Epithelial cell of prostate (primary cell): ENCODE measurements around the gene RSAD2.

Source experiments
- DNase-seq: peaks from one replicate; pipeline ENCODE4 v3.0.0-alpha.2; 2011; ENCODE audit warnings: low read depth, low spot score
- H3K27ac ChIP-seq: fragments of 450-650 bp; 2 replicates; pipeline ENCODE4 v1.5.1; 2017; ENCODE audit warnings: mild to moderate bottlenecking

Gene RSAD2

DNA sequence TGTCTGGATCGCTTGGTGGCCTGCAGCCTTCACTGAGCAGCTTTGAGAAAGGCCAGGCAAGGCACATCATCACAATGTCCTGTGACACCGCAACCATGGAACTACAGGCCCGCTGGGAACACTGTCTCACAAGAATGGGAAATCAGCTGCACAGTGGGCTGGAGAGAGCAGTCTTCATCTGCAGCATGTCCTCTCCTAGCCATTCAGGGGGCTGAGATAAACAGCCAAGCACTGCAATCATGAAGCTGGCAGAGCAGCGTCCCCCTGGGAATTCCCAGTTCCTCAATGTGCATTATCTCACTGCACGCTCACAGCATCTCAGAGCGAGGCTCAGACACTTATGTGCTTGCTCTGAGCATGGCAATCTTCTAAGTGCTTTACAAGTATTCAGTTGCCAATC, 13.8 kb upstream of the RSAD2 start:
- no peak for DNase-seq
- H3K27ac ChIP-seq = no peak overlapping the region

DNA sequence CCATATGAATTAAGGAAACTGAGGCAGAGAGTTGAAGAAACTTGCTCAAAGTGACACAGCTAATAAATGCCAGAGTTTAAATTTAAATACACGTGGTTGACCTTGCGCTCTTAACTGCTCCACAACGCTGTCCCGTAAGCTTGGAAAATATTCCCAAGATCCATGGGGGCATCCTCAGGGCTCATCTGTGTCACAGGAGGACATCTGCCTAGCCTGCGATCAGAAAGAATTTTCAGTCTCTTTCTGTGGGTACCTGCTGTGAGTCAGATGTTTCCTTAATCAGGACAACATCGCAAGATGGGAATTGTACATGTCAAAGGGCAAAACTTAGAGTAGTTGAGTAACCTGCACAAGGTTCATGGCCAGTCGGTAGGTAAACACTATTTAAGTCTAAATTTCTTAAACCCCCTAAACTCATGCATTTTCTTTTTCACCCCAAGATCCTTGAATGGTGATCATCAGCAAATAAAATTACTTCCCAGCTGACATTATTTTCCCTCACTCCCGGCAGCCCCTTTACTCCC, 13.3 kb upstream of the RSAD2 start:
- no peak for DNase-seq
- H3K27ac ChIP-seq = no peak overlapping the region

DNA sequence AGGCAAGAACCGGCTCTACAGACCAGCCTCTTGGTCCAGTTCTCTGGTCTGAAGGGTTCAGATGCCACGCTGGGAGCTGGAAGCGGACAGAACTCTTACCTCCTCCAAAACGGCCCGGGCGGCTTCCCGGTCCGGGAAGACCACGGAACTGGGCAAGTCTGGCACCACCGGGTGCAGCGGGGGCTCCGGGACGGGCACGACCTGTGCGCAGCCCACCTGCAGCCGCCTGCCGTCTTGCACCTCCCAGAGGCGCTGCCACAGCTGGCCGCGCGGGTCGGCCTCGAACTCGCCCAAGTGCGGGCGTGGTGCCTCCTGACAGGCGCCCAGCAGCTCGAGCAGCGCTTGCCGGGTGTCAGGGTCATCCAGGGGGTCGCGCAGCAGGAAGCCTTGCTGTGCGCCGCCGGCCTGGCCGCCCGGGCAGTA, 12.6 kb upstream of the RSAD2 start:
- DNase-seq = no peak
- H3K27ac ChIP-seq = no peak overlapping the region

DNA sequence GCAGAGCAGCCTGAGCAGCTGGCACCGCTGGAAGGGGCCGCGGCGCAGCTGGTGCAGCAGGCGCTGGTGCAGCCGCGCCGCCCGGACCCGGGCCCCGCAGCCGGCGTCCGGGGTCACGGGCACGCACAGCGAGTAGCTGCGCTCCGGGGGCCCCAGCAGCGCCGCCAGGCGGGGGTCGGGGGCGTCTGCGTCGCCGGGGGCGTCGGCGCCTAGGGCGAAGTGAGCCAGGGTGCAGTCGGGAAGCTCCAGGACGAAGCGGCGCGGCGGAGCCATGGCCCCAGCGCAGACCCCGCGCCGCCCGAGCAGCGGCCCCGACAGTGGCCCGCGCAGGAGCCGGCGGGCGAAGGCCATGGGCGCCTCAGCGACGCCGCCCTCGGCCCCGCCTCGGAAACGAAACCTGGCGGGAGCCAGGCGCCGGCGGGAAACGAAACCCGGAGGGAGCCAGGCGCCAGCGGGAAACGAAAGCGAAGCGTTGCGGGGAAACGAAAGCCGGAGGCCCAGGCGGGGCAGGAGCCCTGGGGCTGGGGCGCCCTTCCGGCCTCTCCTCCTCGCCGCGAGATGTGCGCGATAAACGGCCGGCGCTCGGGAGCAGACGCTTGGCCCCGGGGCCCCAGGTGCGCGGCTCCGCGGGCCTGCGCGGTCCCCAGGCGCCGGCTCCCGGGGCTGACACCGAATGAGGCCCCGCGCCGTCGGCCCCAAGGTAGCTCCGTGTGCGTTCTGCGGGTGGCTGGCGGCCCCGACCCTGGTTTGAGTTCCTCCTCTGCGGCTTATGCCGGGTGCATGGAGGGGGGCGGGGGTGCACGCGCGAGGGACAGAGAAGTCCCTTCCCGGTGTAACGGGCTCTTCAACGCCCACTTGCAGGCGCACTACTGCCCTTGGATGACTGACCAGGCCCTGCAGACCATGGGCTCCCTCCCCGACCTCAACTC, 12.0 kb upstream of the RSAD2 start, which contains the start of gene CMPK2:
TSS of gene CMPK2 (minus strand) at position 562 of the 929 bp plus-strand sequence. CDS start at position 351, 211 bp downstream.
- no peak for DNase-seq
- no peak within 1 kb of the TSS for H3K27ac ChIP-seq

- no peak overlapping the region for H3K27ac ChIP-seq
- no peak for DNase-seq
Observed at GRCh38 chr2:6866275-6866671, 11.3 kb upstream of the RSAD2 start.

DNA sequence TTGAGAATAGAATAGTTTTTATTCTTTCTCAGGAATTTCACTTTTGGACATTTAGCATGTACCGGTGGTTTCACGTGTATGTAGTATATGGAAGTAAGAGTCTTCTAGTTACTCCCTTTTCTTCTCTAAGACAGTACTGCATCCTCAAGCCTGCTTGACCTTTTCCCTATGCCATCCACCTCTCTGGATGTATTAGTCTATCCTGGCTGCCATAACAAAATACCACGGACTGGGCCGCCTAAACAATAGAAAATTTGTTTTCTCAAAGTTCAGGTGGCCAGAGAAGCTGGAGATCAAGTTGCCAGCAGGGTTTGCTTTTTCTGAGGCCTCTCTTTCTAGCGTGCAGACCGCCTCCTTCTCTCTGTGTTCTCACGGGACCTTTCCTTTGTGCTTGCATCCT, 10.6 kb upstream of the RSAD2 start:
- H3K27ac ChIP-seq = no peak overlapping the region
- no peak for DNase-seq

DNA sequence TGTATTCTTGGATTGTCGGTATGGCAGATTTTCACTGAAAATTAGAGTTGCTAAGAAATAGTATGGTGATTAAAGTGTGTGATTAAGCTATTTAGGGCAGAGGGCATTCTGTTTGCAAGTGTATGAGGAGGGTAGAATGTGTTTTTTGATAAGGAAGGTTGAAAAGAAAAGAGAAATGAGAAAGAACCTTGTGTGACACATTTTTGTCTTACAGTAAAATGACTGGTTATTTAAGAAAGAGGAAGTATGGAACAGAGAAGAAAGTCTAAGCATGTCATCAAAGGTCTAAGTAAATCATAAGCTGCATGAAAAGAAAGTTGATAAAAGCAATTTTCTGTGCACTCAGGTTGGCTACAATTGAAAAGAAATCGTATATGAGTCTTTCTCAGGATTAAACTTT, 5.2 kb upstream of the RSAD2 start:
- DNase-seq = no peak
- no peak overlapping the region for H3K27ac ChIP-seq

DNA sequence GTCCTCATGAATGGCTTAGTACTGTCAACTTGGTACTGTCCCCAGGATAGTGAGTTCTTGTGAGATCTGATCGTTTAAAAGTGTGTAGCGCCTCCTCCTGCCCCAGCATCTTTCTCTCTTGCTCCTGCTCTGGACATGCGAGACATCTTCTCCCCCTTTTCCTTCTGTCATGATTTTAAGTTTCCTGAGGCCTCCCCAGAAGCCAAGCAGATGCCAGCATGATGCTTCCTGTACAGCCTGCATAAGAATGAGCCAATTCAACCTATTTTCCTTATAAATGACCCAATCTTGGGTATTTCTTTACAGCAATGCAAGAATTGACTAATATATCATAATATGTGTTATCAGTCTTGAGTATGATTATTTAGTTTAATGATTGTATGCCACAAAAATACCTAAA, 3.5 kb upstream of the RSAD2 start:
- no peak for DNase-seq
- H3K27ac ChIP-seq = no peak overlapping the region

- no peak overlapping the region for H3K27ac ChIP-seq
- no peak for DNase-seq
Observed at GRCh38 chr2:6876309-6876708, 1.3 kb upstream of the RSAD2 start.

- no peak overlapping the region for H3K27ac ChIP-seq
- DNase-seq = no peak
Observed at GRCh38 chr2:6878549-6878948, 972 bp downstream of the RSAD2 start.

GRCh38 chr2:6879011-6879410, 1.4 kb downstream of the RSAD2 start:
- DNase-seq = no peak
- no peak overlapping the region for H3K27ac ChIP-seq

- no peak overlapping the region for H3K27ac ChIP-seq
- no peak for DNase-seq
Observed at GRCh38 chr2:6880200-6880733, 2.7 kb downstream of the RSAD2 start.

GRCh38 chr2:6881046-6881445, 3.5 kb downstream of the RSAD2 start:
- no peak for DNase-seq
- no peak overlapping the region for H3K27ac ChIP-seq

GRCh38 chr2:6881516-6881915, 3.9 kb downstream of the RSAD2 start:
- no peak overlapping the region for H3K27ac ChIP-seq
- no peak for DNase-seq

DNA sequence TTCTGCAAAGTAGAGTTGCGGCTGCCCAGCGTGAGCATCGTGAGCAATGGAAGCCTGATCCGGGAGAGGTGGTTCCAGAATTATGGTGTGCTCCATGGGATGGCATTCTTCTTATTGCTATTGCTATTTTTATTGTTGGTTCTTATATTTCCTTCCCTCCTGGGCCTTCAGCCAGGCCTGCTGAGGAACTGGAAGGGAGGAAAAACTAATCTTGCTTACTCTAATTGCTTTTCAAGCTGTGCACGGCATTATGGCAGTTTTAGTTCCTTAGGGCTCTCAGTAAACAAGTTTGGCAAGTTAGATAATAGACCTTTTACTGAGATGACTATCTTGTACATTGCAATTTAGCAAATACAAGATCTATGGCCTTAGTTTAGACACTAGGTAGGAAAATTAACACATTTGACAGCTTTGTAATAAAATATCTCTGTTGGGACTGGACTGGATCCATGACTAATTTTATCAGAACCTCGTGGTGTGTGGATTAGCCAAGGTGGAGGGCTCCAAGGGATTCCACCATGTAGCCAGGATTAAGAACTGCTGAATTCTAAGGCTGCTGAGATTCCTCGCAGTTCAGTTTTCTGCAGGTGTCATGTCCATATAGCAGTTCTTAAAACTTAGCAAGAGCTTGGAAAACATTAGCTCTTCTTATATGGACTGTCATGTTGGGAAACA, 6.0 kb downstream of the RSAD2 start:
- no peak for DNase-seq

GRCh38 chr2:6885551-6885950, 8.0 kb downstream of the RSAD2 start:
- H3K27ac ChIP-seq = no peak overlapping the region
- DNase-seq = no peak

More for the DNA sequence above, 6.0 kb downstream of the RSAD2 start:
- H3K27ac ChIP-seq = no peak overlapping the region

GRCh38 chr2:6885968-6886367, 8.4 kb downstream of the RSAD2 start:
- H3K27ac ChIP-seq = no peak overlapping the region
- no peak for DNase-seq

- no peak overlapping the region for H3K27ac ChIP-seq
- no peak for DNase-seq
Observed at GRCh38 chr2:6887751-6888192, 10.2 kb downstream of the RSAD2 start.

GRCh38 chr2:6888724-6889123, 11.1 kb downstream of the RSAD2 start:
- DNase-seq = no peak
- H3K27ac ChIP-seq = no peak overlapping the region

DNA sequence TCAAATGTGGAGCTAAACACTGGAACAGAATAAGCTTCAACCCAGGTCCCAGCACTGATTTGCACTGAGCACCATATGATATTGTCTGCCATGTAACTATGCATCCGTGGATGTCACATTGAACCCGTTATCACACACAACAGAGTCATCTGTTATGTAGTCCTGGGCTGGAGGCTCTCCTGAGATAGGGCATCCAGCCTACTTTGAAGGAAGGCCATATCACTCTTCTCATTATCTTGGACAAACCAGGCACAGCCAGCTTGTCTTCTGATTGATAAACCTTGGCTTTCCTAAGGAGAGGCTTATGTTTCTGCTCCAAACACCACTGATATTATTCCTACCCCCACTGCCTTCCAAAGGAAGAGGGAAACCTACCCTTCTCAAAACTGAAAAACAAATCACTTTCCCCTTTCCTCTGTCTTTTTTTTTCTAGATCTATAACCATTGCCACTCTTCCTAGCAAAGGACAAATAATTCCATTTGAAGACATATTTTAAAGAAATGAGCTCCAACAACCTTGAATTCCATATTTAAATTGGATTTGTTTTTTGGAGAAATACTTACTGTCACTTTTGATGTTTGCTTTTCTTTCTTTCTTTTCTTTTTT, 16.4 kb downstream of the RSAD2 start:
- H3K27ac ChIP-seq = no peak overlapping the region
- no peak for DNase-seq
